ENCODE data around the gene MITF.

DNA sequence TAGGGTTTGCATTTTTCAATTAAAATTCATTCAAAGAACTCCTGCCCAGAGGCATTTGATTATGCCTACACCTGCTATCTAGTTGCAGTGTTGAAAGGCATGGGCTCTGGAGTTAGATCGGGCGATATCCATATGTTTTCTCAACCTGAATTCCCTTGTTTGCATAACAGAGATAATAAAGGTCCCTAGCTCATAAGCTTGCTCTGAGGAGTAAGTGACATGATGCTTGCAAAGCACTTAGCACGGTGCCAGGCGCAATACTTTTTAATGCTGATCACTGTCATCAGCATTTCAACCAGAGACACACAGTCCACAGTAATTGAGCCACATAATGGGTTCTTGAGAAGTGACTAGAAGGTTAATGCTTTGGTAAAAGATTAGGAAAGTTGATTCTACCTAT lies 154.0 kb downstream of the MITF start:
- TF ChIP-seq EZH2 (IDR thresholded peaks at IDR 0.05; ENCODE audit: insufficient read depth, low read length), result no peak
- TF ChIP-seq, protein P1, sequence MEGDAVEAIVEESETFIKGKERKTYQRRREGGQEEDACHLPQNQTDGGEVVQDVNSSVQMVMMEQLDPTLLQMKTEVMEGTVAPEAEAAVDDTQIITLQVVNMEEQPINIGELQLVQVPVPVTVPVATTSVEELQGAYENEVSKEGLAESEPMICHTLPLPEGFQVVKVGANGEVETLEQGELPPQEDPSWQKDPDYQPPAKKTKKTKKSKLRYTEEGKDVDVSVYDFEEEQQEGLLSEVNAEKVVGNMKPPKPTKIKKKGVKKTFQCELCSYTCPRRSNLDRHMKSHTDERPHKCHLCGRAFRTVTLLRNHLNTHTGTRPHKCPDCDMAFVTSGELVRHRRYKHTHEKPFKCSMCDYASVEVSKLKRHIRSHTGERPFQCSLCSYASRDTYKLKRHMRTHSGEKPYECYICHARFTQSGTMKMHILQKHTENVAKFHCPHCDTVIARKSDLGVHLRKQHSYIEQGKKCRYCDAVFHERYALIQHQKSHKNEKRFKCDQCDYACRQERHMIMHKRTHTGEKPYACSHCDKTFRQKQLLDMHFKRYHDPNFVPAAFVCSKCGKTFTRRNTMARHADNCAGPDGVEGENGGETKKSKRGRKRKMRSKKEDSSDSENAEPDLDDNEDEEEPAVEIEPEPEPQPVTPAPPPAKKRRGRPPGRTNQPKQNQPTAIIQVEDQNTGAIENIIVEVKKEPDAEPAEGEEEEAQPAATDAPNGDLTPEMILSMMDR (IDR thresholded peaks at IDR 0.05; ENCODE audit: insufficient read depth, low read depth, low read length), result no peak
